B cell (primary cell): Measurements from ENCODE around the gene RNU1-2. TPM values are rescaled to one million over a fixed set of nuclear protein-coding genes. Genes with fewer than 3 reads are reported as not detected.
"Not testable (repeated sequence)": the region's sequence is repeated elsewhere in the genome, so short reads cannot be mapped to it uniquely, and the experiment has no call there.

ENCODE experiments used
- ATAC-seq: fragments of 200-7000 bp; cut with Tn5 transposase; one replicate; pipeline ENCODE4 v1.10.0; 2021; ENCODE audit warnings: low read depth, mild to moderate bottlenecking, moderate number of reproducible peaks, moderate library complexity
- CTCF ChIA-PET: fragments of 350-600 bp; sonication (Branson Sonifier 250); formaldehyde crosslinking; loops from one replicate; lab custom pipeline; 2021; ENCODE audit warnings: antibody characterized with exemption, inconsistent platforms; lab: Charles Lee
- POLR2A ChIA-PET: fragments of 350-600 bp; sonication (Branson Sonifier 250); formaldehyde crosslinking; loops from one replicate; lab custom pipeline; 2021; ENCODE audit warnings: antibody characterized with exemption; lab: Charles Lee
- DNase-seq: peaks from one replicate; pipeline ENCODE4 v3.0.0; 2013
- H2AFZ ChIP-seq: 2 replicates; pipeline ENCODE4 v1.6.1; 2012; ENCODE audit warnings: mild to moderate bottlenecking, low read depth, low read length; ENCODE audit not compliant: insufficient read depth, poor library complexity, severe bottlenecking
- H3K27ac ChIP-seq, 2 donors: 1 replicate in 1 of 2; 2 replicates in 1 of 2; pipeline ENCODE4 v1.5.1; 2012 to 2013; ENCODE audit warnings: low read length in 2 of 2, mild to moderate bottlenecking in 2 of 2, moderate library complexity in 1 of 2
- H3K27me3 ChIP-seq, 4 experiments: fragments of 200-600 bp in 1 of 4; sonication (generic) in 1 of 4; replicated peaks in 1 of 4; 1 replicate in 2 of 4; 2 replicates in 2 of 4; pipeline versions ENCODE4 v1.6.1 to v1.7.0; 2013 to 2016; ENCODE audit warnings: low read length in 3 of 4, mild to moderate bottlenecking in 2 of 4, mixed read lengths in 1 of 4, moderate library complexity in 1 of 4; ENCODE audit not compliant: insufficient read depth in 4 of 4, control insufficient read depth in 3 of 4; ENCODE audit errors: control extremely low read depth in 1 of 4
- H3K36me3 ChIP-seq, 2 experiments: replicated peaks in 1 of 2; 1 replicate in 1 of 2; 2 replicates in 1 of 2; pipeline versions ENCODE4 v1.6.1 to v1.7.1; 2013; ENCODE audit warnings: low read length in 1 of 2; ENCODE audit not compliant: insufficient read depth in 2 of 2, control insufficient read depth in 1 of 2; ENCODE audit errors: control extremely low read depth in 1 of 2, extremely low read depth in 1 of 2
- H3K4me1 ChIP-seq, 2 donors: fragments of 200-600 bp in 1 of 2; sonication (generic) in 1 of 2; 1 replicate in 1 of 2; 2 replicates in 1 of 2; pipeline versions ENCODE4 v1.5.1 to v1.6.1; 2013 to 2017; ENCODE audit warnings: low read length in 2 of 2; ENCODE audit not compliant: control insufficient read depth in 2 of 2, insufficient read depth in 2 of 2
- H3K4me2 ChIP-seq: replicated peaks from 2 replicates; pipeline ENCODE3; 2012; ENCODE audit warnings: mild to moderate bottlenecking, low read depth, low read length; ENCODE audit not compliant: poor library complexity, severe bottlenecking
- H3K4me3 ChIP-seq, 5 experiments: fragments of 200-600 bp in 1 of 5; sonication (generic) in 1 of 5; 1 replicate in 3 of 5; 2 replicates in 2 of 5; pipeline versions ENCODE4 v1.5.1 to v1.7.0; 2011 to 2016; ENCODE audit warnings: low read length in 4 of 5, mild to moderate bottlenecking in 4 of 5, low read depth in 2 of 5, control low read depth in 1 of 5, moderate library complexity in 1 of 5; ENCODE audit not compliant: insufficient read depth in 1 of 5; ENCODE audit errors: control extremely low read depth in 1 of 5, extremely low read depth in 1 of 5
- H3K79me2 ChIP-seq: fragments of 200-600 bp; sonication (generic); one replicate; pipeline ENCODE4 v1.6.0; 2016; ENCODE audit warnings: low read length; ENCODE audit not compliant: control insufficient read depth, insufficient read depth
- H3K9ac ChIP-seq: fragments of 200-600 bp; sonication (generic); 2 replicates; pipeline ENCODE4 v1.6.1; 2017; ENCODE audit warnings: mild to moderate bottlenecking, low read length, moderate library complexity
- H3K9me3 ChIP-seq, 3 donors: one replicate each; pipeline versions ENCODE4 v1.6.1 to v1.7.1; 2013; ENCODE audit warnings: low read length in 2 of 3; ENCODE audit not compliant: control insufficient read depth in 2 of 3, insufficient read depth in 1 of 3; ENCODE audit errors: control extremely low read depth in 1 of 3
- H4K20me1 ChIP-seq: 2 replicates; pipeline ENCODE4 v1.6.0; 2012; ENCODE audit warnings: mild to moderate bottlenecking, low read length; ENCODE audit not compliant: insufficient read depth, control insufficient read depth, poor library complexity, severe bottlenecking
- H3K27ac Mint-ChIP-seq: one replicate; pipeline ENCODE4 v1.8.0; 2021; ENCODE audit warnings: mixed read lengths
- H3K27me3 Mint-ChIP-seq: one replicate; pipeline ENCODE4 v1.8.0; 2021; ENCODE audit warnings: mixed read lengths
- H3K4me1 Mint-ChIP-seq: one replicate; pipeline ENCODE4 v1.8.0; 2021; ENCODE audit warnings: mixed read lengths
- H3K4me3 Mint-ChIP-seq: one replicate; pipeline ENCODE4 v1.8.0; 2021; ENCODE audit warnings: mixed read lengths
- H3K9me3 Mint-ChIP-seq: one replicate; pipeline ENCODE4 v1.8.0; 2022; ENCODE audit warnings: mixed read lengths; ENCODE audit not compliant: insufficient read depth
- EZH2 ChIP-seq: IDR thresholded peaks from 2 replicates; pipeline ENCODE4 v1.6.1; 2012; ENCODE audit warnings: borderline replicate concordance, low read depth, mild to moderate bottlenecking, moderate library complexity, low read length; ENCODE audit not compliant: insufficient read depth, poor library complexity, severe bottlenecking
- WGBS: methylation state at CpG from one replicate; pipeline ENCODE4 v1.1.5; 2013; ENCODE audit warnings: missing lambda C conversion rate; ENCODE audit not compliant: insufficient coverage; 5-methylcytosine and 5-hydroxymethylcytosine counted together
- intact Hi-C: fragments of 100-400 bp; cut with micrococcal nuclease; formaldehyde crosslinking; loops from one replicate; pipeline ENCODE4 v1.10.0; 2022
- polyA plus RNA-seq: library from polyadenylated mRNA; depleted of rRNA; stranded (reverse); fragments of >200 nt; gene quantifications from 2 replicates; pipeline ENCODE4 v1.2.3, GENCODE V29; 2012
- total RNA-seq, 2 donors: library from RNA; stranded (reverse); fragments of 120-200 nt in 1 of 2; gene quantifications; 1 replicate in 1 of 2; 2 replicates in 1 of 2; pipeline versions ENCODE4 v1.2.3 to v1.2.4, GENCODE V29; 2013 to 2022
- TF ChIP-seq, protein P1 (sequence below): fragments of 200-600 bp; IDR thresholded peaks from one replicate; pipeline ENCODE4 v1.8.0; 2022; ENCODE audit warnings: antibody characterized with exemption, mild to moderate bottlenecking

RNU1-2 gene
- total and polyA plus RNA-seq, 2 donors (not counting 1 experiment from before 2014, with no cell fraction given) = 4,377 TPM; not detected in 1

DNA sequence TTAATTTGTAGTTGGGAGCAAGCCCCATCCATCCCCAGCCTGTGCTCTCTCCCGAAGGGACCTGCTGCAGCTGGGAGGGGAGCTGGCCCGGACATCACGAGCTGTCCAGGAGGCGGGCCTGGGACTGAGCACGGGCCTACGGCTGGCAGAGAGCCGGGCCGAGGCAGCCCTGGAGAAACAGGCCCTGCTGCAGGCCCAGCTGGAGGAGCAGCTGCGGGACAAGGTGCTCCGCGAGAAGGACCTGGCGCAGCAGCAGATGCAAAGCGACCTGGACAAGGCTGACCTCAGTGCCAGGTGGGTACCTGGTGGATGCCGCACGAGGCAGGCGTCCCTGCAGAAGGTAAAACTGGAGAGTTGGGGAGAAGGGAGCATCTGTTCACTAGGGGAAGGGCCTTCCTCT is 40.8 kb downstream of the RNU1-2 start:
- H3K4me3 ChIP-seq, H3K4me1 ChIP-seq, H3K27ac ChIP-seq, H3K4me1 Mint-ChIP-seq, H3K4me2 ChIP-seq, POLR2A ChIA-PET, ATAC-seq, H3K9me3 ChIP-seq, H3K27ac Mint-ChIP-seq, H3K27me3 ChIP-seq, H3K9ac ChIP-seq, H4K20me1 ChIP-seq, H3K4me3 Mint-ChIP-seq, intact Hi-C loops, DNase-seq, H3K9me3 Mint-ChIP-seq, CTCF ChIA-PET, H2AFZ ChIP-seq, H3K36me3 ChIP-seq, H3K79me2 ChIP-seq, H3K27me3 Mint-ChIP-seq: not testable (repeated sequence)
- 97% methylated on average over 16 of the region's 16 CpGs for WGBS

DNA sequence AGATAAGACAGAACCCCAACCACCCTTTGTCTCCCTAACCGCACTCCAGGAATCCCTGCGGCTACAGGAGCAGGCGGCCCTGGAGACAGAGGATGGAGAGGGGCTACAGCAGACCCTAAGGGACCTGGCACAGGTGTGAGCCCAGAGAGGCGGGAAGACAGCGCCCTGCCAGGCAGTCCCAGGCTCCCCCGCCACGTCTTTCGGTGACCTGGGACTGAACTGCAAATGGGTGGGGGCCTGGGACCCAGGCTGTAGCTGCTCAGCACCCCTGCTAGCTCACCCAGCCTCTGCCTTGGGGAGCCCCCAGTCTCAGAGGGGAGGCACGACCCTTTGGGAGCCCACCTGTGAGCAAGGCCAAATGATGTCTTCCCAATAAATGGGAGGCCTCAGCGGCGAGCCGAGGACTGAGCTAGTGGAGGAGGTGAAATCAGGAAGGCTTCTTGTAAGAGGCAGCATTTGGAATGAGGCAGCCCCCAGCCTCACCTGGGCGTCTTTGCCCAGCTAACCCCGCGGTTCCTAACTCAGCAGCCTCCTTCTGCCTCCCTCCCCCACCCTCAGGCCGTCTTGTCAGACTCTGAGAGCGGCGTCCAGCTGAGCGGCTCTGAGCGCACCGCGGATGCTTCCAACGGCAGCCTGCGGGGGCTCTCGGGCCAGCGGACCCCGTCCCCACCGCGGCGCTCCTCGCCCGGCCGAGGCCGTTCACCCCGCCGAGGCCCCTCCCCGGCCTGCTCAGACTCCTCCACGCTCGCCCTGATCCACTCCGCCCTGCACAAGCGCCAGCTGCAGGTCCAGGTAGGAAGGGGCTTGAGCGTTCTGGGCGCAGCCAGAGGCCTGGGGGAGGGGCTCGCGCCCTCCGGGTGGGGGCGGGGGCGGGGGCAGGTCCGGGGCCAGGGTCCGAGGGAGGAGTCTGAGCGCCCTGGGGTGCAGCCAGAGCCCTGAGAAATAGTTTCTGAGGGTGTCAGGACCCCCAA is 42.9 kb downstream of the RNU1-2 start:
- Histone ChIP-seq H3K9ac (no peak overlapping the region), H3K36me3 (peaks cover 0 to 3% of the 10 kb centered on the region in 2 experiments), H3K27me3 (no peaks in the 10 kb centered on the region), H4K20me1 (no peaks in the 10 kb centered on the region), H3K4me3 (no peak overlapping the region), H3K9me3 (no peaks in the 10 kb centered on the region), H3K27ac (no peak overlapping the region), H3K4me1 (no peaks in the 10 kb centered on the region), H3K79me2 (no peaks in the 10 kb centered on the region), H2AFZ (no peak overlapping the region), H3K4me2 (no peak overlapping the region)
- no peak overlapping the region for H3K4me3 Mint-ChIP-seq
- no peak for DNase-seq
- H3K4me1 Mint-ChIP-seq = no peaks in the 10 kb centered on the region
- ChIA-PET POLR2A (interaction anchor here (1.3 kb wide), 1 partner anchor 17 kb away, joined by 3 read pairs; the partner anchor contains the start of gene CROCC), CTCF (no interaction called here)
- TF ChIP-seq, protein P1, sequence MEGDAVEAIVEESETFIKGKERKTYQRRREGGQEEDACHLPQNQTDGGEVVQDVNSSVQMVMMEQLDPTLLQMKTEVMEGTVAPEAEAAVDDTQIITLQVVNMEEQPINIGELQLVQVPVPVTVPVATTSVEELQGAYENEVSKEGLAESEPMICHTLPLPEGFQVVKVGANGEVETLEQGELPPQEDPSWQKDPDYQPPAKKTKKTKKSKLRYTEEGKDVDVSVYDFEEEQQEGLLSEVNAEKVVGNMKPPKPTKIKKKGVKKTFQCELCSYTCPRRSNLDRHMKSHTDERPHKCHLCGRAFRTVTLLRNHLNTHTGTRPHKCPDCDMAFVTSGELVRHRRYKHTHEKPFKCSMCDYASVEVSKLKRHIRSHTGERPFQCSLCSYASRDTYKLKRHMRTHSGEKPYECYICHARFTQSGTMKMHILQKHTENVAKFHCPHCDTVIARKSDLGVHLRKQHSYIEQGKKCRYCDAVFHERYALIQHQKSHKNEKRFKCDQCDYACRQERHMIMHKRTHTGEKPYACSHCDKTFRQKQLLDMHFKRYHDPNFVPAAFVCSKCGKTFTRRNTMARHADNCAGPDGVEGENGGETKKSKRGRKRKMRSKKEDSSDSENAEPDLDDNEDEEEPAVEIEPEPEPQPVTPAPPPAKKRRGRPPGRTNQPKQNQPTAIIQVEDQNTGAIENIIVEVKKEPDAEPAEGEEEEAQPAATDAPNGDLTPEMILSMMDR = no peak
- no peak for TF ChIP-seq EZH2
- intact Hi-C loops = no loop called here
- 93% methylated on average over 50 of the region's 51 CpGs for WGBS
- no peak overlapping the region for H3K27ac Mint-ChIP-seq
- H3K27me3 Mint-ChIP-seq = no peaks in the 10 kb centered on the region
- no peaks in the 10 kb centered on the region for H3K9me3 Mint-ChIP-seq
- no peak for ATAC-seq

DNA sequence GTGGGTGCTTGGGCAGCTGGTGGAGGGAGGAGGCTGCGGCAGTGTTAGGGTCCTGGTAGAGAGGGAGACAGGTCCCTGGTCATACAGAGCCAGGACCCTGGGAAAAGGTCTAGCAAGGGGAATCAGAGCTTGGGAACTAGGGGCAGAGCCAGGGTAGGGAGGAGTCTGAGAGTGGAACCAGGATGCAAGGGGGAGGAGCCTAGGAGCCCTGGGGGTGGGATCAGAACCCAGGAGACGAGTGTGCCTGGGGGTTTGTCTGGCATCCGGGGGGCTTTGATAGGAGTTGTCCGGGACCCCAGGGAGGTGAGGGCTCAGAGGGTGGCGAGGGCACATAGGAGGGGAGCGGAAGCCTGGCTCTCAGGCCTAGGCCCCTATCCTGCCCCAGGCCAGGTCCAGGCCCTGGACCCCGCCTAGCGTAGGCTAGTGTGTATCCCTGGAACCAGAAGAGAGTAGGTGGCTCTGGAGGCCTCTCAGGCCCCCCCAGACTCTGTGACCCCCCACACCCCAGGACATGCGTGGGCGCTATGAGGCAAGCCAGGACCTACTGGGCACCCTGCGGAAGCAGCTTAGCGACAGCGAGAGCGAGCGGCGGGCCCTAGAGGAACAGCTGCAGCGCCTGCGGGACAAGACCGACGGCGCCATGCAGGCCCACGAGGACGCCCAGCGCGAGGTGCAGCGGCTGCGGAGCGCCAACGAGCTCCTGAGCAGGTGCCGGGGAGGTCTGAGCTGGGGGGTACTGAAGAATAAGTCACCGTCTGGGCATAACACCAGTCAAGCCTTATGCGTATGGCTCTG is 43.8 kb downstream of the RNU1-2 start:
- H3K9ac ChIP-seq, CTCF ChIA-PET, H3K27me3 ChIP-seq, H3K27me3 Mint-ChIP-seq, H2AFZ ChIP-seq, H3K79me2 ChIP-seq, H3K9me3 ChIP-seq, ATAC-seq, H3K36me3 ChIP-seq, H3K4me1 ChIP-seq, H3K27ac ChIP-seq, DNase-seq, H4K20me1 ChIP-seq, H3K4me3 ChIP-seq, POLR2A ChIA-PET, H3K4me3 Mint-ChIP-seq, H3K4me2 ChIP-seq, H3K9me3 Mint-ChIP-seq, H3K4me1 Mint-ChIP-seq, H3K27ac Mint-ChIP-seq, intact Hi-C loops: not testable (repeated sequence)
- WGBS = 97% methylated on average over 32 of the region's 32 CpGs
